RWPE2 (cell line): Measurements from ENCODE around the gene NEO1.

ENCODE experiments used
- ATAC-seq: fragments of 200-7000 bp; cut with Tn5 transposase; 3 replicates; pipeline ENCODE4 v1.9.1; 2021; ENCODE audit warnings: low read depth
- DNase-seq: peaks from one replicate; pipeline ENCODE4 v3.0.0-alpha.2; 2020; ENCODE audit warnings: low spot score
- H3K27ac ChIP-seq: fragments of 450-650 bp; 2 replicates; pipeline ENCODE4 v1.5.1; 2017; ENCODE audit warnings: mild to moderate bottlenecking; ENCODE audit not compliant: poor library complexity, severe bottlenecking
- H3K27me3 ChIP-seq: fragments of 250-450 bp; sonication (Bioruptor Pico); 2 replicates; pipeline ENCODE4 v1.5.1; 2021; ENCODE audit warnings: mild to moderate bottlenecking, moderate library complexity; ENCODE audit not compliant: insufficient read depth, poor library complexity, severe bottlenecking
- H3K36me3 ChIP-seq: fragments of 250-450 bp; sonication (Bioruptor Pico); 2 replicates; pipeline ENCODE4 v1.5.1; 2020; ENCODE audit warnings: low read depth, mild to moderate bottlenecking, moderate library complexity
- H3K4me1 ChIP-seq: fragments of 250-450 bp; sonication (Bioruptor Pico); 2 replicates; pipeline ENCODE4 v1.5.1; 2021; ENCODE audit warnings: mild to moderate bottlenecking, moderate library complexity; ENCODE audit not compliant: insufficient read depth, poor library complexity, severe bottlenecking
- H3K4me3 ChIP-seq: fragments of 250-450 bp; sonication (Bioruptor Pico); 2 replicates; pipeline ENCODE4 v1.5.1; 2021; ENCODE audit warnings: mild to moderate bottlenecking, moderate library complexity; ENCODE audit not compliant: severe bottlenecking
- H3K9me3 ChIP-seq: fragments of 250-450 bp; sonication (Bioruptor Pico); 2 replicates; pipeline ENCODE4 v1.5.1; 2021; ENCODE audit warnings: mild to moderate bottlenecking, moderate library complexity; ENCODE audit not compliant: severe bottlenecking
- TF ChIP-seq, protein P1 (sequence below): fragments of 450-650 bp; IDR thresholded peaks from one replicate; pipeline ENCODE4 v1.5.1; 2017; ENCODE audit warnings: mild to moderate bottlenecking, moderate library complexity; ENCODE audit not compliant: poor library complexity, severe bottlenecking

Gene NEO1

DNA sequence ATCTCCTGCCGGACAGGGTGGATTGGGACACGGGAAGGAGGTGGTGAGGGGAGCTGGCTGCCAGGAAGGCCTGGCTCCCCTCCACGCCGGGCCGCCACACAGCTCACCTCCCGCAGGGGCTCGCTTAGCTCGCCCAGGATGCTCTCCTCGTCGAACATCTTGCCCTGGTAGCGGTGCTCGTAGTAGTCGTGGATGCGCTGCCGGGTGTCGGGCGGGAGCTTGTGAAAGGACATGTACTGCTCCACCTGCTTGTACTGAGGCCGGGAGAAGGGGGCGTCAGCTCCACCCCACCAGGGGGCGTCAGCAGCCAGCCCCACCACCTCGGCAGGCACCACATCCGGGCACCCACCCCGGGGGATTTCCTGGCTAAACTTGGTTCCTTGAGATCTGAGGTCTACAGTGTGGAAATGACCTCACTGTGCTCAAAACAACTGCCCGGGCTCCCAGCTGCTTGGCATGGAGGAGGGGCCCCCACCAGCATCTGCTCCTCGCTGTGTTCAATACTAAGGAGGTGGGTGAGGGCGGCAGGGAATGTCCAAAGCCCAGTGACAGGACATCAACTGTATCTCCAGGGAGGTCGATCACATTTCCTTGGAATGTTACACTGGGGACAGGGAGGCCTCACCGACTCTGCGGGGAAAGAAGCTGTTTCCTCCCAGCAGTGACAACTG is 273.1 kb downstream of the NEO1 start:
- no peak for ATAC-seq
- Histone ChIP-seq H3K27ac (no peak overlapping the region), H3K36me3 (no peaks in the 10 kb centered on the region), H3K9me3 (no peaks in the 10 kb centered on the region), H3K27me3 (no peaks in the 10 kb centered on the region), H3K4me3 (no peak overlapping the region), H3K4me1 (no peaks in the 10 kb centered on the region)
- peak; percentile 73 for DNase-seq
- TF ChIP-seq, protein P1, sequence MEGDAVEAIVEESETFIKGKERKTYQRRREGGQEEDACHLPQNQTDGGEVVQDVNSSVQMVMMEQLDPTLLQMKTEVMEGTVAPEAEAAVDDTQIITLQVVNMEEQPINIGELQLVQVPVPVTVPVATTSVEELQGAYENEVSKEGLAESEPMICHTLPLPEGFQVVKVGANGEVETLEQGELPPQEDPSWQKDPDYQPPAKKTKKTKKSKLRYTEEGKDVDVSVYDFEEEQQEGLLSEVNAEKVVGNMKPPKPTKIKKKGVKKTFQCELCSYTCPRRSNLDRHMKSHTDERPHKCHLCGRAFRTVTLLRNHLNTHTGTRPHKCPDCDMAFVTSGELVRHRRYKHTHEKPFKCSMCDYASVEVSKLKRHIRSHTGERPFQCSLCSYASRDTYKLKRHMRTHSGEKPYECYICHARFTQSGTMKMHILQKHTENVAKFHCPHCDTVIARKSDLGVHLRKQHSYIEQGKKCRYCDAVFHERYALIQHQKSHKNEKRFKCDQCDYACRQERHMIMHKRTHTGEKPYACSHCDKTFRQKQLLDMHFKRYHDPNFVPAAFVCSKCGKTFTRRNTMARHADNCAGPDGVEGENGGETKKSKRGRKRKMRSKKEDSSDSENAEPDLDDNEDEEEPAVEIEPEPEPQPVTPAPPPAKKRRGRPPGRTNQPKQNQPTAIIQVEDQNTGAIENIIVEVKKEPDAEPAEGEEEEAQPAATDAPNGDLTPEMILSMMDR = no peak

DNA sequence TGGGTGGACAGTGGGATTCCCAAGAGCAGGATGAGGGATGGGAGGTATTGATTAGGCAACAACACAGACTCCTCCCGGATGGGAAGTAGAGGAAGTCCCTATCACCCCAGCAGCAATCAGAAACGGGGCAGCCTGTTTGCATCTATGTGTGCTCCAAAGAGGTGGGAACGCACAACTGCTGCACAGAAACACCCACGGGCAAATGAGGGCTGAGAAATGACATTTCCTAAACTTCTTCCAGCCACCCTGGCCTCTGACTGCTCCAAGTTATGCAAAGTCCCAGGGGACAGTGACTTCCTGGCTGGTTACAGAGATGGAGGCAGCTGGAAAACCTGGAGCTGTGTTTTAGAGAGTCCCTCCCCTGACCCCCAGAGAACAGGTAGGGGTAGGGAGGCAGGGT is 273.9 kb downstream of the NEO1 start:
- no peaks in the 10 kb centered on the region for H3K9me3 ChIP-seq
- ATAC-seq (no peak), DNase-seq (peak; percentile 32)
- no peaks in the 10 kb centered on the region for H3K27me3 ChIP-seq
- TF ChIP-seq, protein P1 = no peak
- no peak overlapping the region for H3K27ac ChIP-seq
- no peaks in the 10 kb centered on the region for H3K4me1 ChIP-seq
- no peaks in the 10 kb centered on the region for H3K36me3 ChIP-seq
- no peak overlapping the region for H3K4me3 ChIP-seq

DNA sequence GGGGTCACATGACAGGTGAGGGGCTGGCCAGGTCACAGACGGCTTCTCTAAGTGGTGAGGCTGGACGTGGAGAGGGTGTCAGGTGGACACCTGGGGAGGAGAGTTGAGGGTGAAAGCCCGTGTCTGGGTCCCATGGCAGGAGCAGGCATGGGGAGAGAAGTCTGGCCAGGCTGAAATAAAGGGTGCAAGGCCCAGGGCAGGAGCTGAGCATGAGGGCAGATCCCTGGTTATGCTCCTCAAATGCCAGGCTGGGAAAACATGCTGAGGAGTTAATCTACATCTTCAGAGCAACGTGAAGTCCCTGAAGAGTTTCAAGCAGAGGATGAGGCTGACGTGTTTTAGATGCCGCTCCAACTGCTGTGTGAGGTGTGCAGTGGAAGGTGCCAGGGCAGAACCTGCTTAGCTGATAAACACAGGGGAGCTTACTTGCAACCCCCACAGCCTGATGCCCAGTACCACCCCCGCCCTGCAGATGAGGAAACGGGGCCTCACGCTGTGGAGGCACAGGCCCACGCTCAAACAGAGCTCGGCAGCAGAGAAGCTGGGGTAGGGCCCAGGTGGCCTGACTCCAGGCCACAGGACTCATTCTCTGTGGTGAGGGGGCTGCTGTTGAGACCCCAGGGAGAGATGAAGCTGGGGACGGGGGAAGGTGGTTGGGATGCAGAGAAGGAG is 276.0 kb downstream of the NEO1 start:
- Histone ChIP-seq H3K27ac (no peak overlapping the region), H3K9me3 (no peaks in the 10 kb centered on the region), H3K4me3 (no peak overlapping the region), H3K4me1 (no peaks in the 10 kb centered on the region), H3K36me3 (no peaks in the 10 kb centered on the region), H3K27me3 (no peaks in the 10 kb centered on the region)
- DNase-seq (peak; percentile 59), ATAC-seq (no peak)
- TF ChIP-seq, protein P1 = no peak

DNA sequence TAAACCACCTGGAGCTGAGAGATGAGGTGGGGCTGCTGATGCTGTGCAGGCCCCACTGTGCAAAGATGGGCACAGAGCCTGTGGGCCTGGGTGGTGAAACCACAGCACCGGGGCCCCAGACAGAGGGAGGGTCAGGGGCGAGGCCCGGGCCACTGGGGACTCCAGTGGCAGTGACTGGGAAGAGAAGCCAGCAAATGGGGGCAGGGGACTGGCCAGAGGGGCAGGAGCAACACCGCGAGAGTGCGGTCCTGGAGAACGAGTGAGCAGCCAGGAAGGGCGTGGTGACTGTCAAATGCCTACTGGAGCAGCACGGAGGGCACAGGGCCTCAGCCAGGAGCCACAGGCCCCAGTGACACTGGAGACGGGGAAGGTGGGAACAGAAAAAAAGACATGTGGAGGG is 276.7 kb downstream of the NEO1 start:
- no peaks in the 10 kb centered on the region for H3K4me1 ChIP-seq
- DNase-seq (peak; percentile 69), ATAC-seq (no peak)
- no peak overlapping the region for H3K4me3 ChIP-seq
- H3K9me3 ChIP-seq = no peaks in the 10 kb centered on the region
- no peaks in the 10 kb centered on the region for H3K36me3 ChIP-seq
- no peaks in the 10 kb centered on the region for H3K27me3 ChIP-seq
- H3K27ac ChIP-seq = no peak overlapping the region
- TF ChIP-seq, protein P1 = no peak
